ENCODE measurements around the gene KDM5A.
A peak's percentile ranks its signal among the peaks of the same experiment; 100 is the strongest.
"Not testable (repeated sequence)": the region's sequence is repeated elsewhere in the genome, so short reads cannot be mapped to it uniquely, and the experiment has no call there.

Gene KDM5A

GRCh38 chr12:332581-333205 lies 56.4 kb downstream of the KDM5A start:
- peak; percentile 14 for DNase-seq

DNA sequence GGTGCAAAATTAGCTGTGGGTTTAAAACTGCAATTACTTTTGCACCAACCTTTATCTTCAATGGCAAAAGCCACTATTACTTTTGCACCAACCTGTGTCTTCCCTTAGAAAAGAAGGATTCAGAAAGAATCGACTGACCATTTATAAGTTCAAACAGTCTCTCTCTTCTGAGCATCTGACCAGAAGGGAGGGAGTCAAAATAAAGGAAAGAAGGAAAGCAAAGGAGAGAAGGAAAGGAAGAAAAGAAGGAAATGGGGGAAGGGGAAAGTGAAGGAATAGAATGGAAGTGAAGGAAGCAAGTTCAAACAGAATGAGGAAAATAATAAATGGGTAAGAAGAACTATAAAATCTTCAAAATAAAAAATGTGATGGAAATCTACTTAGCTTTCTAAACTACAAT lies 57.8 kb downstream of the KDM5A start:
- no peak for DNase-seq

DNA sequence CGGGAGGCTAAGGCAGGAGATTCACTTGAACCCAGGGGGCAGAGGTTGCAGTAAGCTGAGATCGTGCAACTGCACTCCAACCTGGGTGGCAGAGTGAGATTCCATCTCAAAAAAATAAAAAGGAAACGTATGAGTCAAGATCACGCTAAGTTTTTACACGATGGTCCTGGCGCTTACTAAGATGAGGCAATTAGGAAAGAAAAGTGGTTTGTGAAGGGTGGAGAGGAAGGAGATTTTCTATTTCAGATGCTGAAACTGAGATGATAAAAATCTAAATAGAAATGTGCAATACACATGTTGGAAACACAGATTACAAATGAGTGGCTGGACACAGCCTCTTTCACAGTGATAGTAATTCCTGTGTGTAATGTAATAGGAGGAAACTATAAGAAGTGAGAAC lies 63.2 kb downstream of the KDM5A start:
- peak; percentile 63 for DNase-seq

DNA sequence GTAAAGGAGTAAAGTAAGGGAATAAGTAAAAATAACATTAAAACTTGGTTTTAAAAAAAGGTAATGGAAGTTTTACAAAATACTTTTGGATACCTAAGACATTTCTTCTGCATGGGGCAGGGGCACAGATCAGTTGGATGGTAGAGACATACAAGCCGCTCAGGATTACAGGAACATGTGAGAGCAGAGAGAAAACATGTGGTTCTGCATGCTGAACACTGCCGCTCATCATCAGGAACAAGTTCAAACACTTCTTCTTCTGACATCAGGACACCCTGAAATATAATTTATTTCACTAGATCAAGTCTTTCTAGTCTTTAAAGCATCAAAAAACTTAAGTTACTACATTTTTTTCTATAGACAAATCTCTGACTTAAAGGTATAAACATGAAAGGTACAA lies 65.6 kb downstream of the KDM5A start:
- no peak for DNase-seq

DNA sequence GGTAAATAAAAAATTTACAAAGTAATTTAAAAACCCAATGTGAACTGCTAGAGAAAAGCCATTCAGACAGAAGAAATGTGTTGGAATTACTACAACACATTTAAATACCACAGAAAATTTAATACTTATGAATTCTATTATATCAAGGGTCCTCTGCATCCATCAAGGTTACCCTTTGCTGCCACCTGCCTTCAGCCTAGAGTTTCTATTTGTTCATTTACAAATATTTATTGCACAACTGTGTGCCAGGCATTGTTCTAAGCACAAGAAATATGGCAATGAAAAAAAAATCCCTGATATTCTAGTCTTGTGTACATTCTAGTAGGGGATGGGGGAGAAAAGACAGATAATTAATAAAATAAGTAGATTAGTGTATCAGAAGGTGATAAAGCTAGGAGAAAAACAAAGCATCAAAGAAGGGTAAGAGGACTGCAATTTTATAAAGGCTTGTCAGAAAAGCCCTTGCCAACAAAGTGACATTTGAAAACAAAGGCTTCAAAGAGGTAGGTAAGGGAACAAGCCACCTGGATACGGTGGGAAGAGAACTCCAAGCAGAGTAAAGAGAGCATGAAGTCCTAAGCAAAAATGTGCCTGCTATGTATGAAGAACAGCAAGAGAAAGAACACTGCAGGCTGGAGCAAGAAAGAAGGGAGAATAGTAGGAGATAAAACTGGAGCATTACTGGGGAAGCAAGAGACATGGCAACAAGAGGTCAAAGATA lies 67.4 kb downstream of the KDM5A start:
- DNase-seq: peak; percentile 15

GRCh38 chr12:318759-319515 lies 70.2 kb downstream of the KDM5A start:
- DNase-seq: no peak

DNA sequence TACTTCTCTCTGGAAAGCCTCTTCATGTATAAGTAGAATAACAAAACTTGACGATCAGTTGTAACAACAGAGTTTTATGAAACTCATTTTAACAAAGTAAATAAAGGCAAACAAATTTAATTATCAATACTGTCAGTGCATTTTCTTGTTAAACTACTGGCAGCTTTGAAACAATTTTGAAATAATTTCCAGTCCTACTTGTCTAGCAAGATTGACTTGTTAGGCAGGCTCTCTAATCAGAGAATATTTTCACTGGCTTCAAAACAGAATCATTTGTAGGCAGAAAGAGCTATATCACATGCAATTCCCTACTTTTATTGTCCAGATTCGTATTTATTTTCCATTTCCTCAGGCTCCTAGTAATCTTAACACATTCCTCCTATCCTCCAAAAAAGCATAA lies 80.6 kb downstream of the KDM5A start:
- no peak for DNase-seq

DNA sequence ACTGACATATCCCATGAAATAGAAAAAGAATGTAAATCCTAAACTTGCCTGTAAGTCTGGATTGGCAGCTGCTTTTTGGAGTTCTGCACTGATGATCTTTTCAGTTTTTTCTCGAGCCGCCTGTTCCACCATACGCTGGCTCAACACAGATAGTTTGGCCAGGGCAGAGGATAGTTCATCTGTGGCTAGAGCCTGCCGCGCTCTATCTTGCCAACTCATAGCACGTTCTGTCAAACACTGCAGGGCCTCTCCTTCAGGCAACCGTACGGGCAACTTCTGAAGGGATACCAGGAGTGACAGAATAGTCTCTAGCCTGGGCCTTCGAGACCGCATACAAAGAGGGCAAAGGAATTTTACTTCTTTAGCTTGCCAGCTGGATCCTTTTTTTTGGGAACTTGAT lies 81.7 kb downstream of the KDM5A start:
- no peak for DNase-seq

DNA sequence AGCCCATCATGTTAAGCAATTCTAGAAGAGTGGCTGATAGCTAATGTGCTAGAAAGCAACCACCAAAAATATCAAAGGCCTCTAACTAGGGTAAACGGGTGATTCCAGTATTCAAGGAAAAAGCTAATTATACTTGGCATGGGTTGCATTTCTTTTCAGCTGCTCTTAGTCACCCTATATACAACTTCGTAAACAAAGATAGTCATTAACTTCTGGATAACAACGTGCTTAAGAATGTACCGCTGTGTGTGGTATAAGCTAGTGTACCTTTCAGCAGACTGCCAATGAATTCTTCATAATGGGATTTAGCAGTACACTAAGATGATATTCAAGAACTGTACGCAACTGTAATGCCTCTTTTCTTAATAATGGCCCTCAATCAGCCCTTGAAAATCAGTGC lies 84.3 kb downstream of the KDM5A start:
- DNase-seq: no peak

DNA sequence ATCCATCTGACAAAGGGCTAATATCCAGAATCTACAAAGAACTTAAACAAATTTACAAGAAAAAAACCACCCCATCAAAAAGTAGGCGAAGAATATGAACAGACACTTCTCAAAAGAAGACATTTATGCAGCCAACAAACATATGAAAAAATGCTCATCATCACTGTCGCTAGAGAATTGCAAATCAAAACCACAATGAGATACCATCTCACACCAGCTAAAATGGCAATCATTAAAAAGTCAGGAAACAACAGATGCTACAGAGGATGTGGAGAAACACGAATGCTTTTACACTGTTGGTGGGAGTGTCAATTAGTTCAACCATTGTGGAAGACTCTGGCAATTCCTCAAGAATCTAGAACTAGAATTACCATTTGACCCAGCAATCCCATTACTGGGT lies 86.4 kb downstream of the KDM5A start:
- DNase-seq: not testable (repeated sequence)

DNA sequence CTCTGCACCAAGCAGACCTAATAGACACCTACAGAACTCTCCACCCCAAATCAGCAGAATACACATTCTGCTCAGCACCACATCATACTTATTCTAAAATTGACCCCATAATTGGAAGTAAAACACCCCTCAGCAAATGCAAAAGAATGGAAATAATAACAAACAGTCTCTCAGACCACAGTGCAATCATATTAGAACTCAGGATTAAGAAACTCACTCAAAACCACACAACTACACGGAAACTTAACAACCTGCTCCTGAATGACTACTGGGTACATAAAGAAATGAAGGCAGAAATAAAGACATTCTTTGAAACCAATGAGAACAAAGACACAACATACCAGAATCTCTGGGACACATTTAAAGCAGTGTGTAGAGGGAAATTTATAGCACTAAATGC lies 89.0 kb downstream of the KDM5A start:
- DNase-seq: peak; percentile 57

- not testable (repeated sequence) for DNase-seq
Observed at GRCh38 chr12:299511-299910, 89.6 kb downstream of the KDM5A start.

- not testable (repeated sequence) for DNase-seq
Observed at GRCh38 chr12:298059-298458, 91.1 kb downstream of the KDM5A start.

GRCh38 chr12:295132-295531 lies 94.0 kb downstream of the KDM5A start:
- DNase-seq: no peak

- DNase-seq: no peak
Observed at GRCh38 chr12:293199-293598, 95.9 kb downstream of the KDM5A start.

DNA sequence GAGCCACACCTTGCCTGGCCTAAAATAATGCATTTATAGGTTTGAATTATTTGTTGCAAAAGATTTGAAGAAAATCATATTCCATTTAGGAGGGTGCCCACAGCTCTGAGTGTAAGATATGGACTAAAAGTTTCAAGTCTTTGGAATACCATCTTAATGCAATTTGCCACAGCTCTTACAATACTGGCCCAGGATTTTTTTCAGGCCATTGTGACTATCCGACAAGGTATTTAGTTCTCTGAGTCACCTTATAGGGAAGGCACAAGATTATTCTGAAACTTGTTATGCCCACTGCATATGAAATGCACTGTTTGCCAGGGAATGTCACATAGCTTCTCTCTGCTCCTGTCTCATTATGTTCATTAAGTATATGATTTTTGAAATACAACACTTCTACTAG lies 96.9 kb downstream of the KDM5A start:
- no peak for DNase-seq

DNA sequence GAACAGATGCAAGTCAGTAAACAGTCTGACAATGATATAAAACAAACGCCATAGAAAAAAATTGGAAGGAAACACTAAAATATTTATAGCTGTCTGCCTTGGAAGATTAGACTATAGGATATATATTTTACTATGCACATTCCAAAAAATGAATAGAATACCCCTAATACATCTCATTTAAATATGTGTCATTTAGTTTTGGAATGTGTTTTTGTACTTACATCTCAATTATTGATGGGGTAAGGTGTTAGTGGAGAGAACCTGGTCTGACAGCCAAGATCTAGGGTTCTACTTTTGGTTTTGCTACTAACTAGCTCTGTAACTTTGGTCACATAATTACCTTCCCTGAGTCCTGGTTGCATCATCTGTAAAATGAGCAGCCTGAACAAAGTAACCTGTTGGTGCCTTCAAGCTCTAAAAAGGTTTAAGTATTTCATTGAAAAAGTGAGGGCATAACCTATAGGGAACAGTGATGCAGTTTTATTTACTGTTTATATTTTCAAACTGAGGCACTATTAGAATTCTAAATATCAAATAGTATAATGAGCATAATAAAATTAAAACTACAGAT lies 97.9 kb downstream of the KDM5A start:
- peak; percentile 34 for DNase-seq

DNA sequence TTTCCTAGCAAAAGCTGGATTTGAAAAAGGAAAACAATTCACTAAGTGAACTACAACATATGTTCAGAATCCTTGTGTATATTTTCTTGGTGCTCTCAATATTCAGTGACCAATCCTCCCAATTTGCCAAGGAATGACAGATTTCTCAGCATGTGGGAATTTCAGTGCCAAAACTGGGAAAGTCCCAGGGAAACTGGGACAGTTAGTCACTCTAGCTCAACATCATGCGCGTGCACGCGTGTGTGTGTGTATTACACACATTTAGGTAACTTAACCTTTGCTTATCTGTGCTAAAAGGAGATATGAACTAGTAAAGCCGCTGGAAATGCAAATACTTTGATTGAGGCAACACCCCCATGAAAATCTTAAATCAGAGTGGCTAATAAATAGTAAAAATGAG lies 100.4 kb downstream of the KDM5A start:
- no peak for DNase-seq

- DNase-seq: peak; percentile 88
Observed at GRCh38 chr12:286531-287300, 102.4 kb downstream of the KDM5A start.

GRCh38 chr12:278046-278445 lies 111.1 kb downstream of the KDM5A start:
- DNase-seq: no peak

DNA sequence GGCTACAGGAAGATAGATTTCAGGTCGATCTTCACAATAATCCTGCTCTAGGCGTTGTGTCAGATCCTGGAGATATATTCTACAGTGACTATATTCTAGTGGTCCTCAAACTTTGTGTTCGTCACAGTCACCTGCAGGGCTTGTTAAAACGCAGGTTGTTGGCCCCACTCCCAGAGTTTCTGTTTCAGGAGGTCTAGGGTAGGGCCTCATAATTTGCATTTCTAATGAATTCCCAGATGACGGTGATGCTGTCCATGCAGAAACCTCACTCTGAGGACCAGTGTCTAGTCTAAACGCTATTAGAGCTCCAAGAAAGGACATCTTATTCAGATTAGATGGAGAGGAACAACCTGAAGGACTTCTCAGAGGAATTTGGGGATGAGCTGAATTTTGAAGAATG lies 113.3 kb downstream of the KDM5A start:
- no peak for DNase-seq

- DNase-seq: peak; percentile 87
Observed at GRCh38 chr12:273382-273781, 115.7 kb downstream of the KDM5A start.

DNA sequence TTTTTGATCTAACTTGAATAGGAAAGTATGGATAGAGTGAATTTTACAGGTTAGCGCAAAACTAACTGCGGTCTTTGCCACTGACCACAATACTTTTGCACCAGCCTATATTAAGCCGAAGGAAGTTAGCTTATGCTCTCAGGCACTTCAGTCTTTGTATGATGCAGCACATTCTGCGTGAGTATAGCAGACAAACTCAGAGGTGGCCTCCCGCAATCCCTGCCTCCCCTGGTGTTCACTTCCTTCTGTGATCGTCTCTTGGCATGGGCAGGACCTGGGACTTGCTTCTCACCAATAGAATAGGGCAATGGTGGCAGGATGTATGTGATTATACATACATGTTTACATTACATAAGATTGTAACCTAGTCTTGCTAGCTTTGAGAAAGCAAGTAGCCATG lies 116.2 kb downstream of the KDM5A start:
- DNase-seq: no peak
